HCT116 (cell line): ENCODE data around the gene SRRM2. TPM values are rescaled to one million over a fixed set of nuclear protein-coding genes. Genes with fewer than 3 reads are reported as not detected.

Source experiments
- ATAC-seq: fragments of 200-7000 bp; cut with Tn5 transposase; 2 replicates; pipeline ENCODE4 v1.9.1; 2020; ENCODE audit warnings: mild to moderate bottlenecking, moderate library complexity
- BruUV-seq: library from RNA; stranded (reverse); fragments of 400-500 nt; replicated peaks from 2 replicates; lab custom pipeline; 2021; lab: Mats Ljungman, UMichigan
- CTCF ChIA-PET: fragments of 300-600 bp; sonication (Branson Sonifier 250); formaldehyde crosslinking; loops from one replicate; lab custom pipeline; 2021; ENCODE audit warnings: antibody characterized with exemption; lab: Charles Lee
- POLR2A ChIA-PET: fragments of 300-600, 350-600 bp; sonication (Branson Sonifier 250); formaldehyde crosslinking; loops from one replicate; lab custom pipeline; 2021; ENCODE audit warnings: antibody characterized with exemption; lab: Charles Lee
- RAD21 ChIA-PET, 2 experiments: fragments of 300-600 bp; sonication (Branson Sonifier 250); formaldehyde crosslinking; loops; one replicate each; lab custom pipeline; 2023; ENCODE audit warnings: low total read pairs in 2 of 2; ENCODE audit not compliant: uncharacterized antibody in 2 of 2, unreplicated experiment in 2 of 2, low non-redundant PET in 1 of 2; lab: Charles Lee
- DNase-seq: peaks from one replicate; pipeline ENCODE4 v3.0.0-alpha.2; 2010; ENCODE audit warnings: low read depth, low spot score
- H2AFZ ChIP-seq: fragments of 200-600 bp; shearing (Covaris generic), sonication (generic); 2 replicates; pipeline ENCODE4 v1.6.1; 2017; ENCODE audit warnings: low read depth, mixed run types, mixed read lengths, antibody characterized with exemption, low read length; ENCODE audit not compliant: poor library complexity, severe bottlenecking
- H3K27ac ChIP-seq: 2 replicates; pipeline ENCODE4 v1.5.1; 2012; ENCODE audit warnings: low read depth, low read length
- H3K27me3 ChIP-seq: fragments of 200-600 bp; sonication (generic); 2 replicates; pipeline ENCODE4 v1.6.1; 2016; ENCODE audit warnings: mixed run types, low read length, mixed read lengths; ENCODE audit not compliant: insufficient read depth
- H3K36me3 ChIP-seq, 2 experiments: fragments of 200-500 bp in 1 of 2; fragments of 200-600 bp in 1 of 2; sonication (Bioruptor generic) in 1 of 2; sonication (generic) in 1 of 2; 2 replicates each; pipeline versions ENCODE4 v1.5.1 to v1.6.1; 2014 to 2016; ENCODE audit warnings: low read length in 2 of 2, inconsistent platforms in 1 of 2, mixed read lengths in 1 of 2, mixed run types in 1 of 2; ENCODE audit not compliant: insufficient read depth in 2 of 2, control insufficient read depth in 1 of 2
- H3K4me1 ChIP-seq, 2 experiments: fragments of 200-600 bp in 1 of 2; sonication (generic) in 1 of 2; 2 replicates each; pipeline versions ENCODE4 v1.5.1 to v1.6.1; 2012 to 2017; ENCODE audit warnings: low read length in 2 of 2, inconsistent platforms in 1 of 2, mild to moderate bottlenecking in 1 of 2, mixed read lengths in 1 of 2, mixed run types in 1 of 2, moderate library complexity in 1 of 2; ENCODE audit not compliant: insufficient read depth in 2 of 2, control insufficient read depth in 1 of 2
- H3K4me2 ChIP-seq: fragments of 200-600 bp; sonication (generic); 2 replicates; pipeline ENCODE4 v1.6.1; 2017; ENCODE audit warnings: mixed run types, low read length, mixed read lengths
- H3K4me3 ChIP-seq, 2 experiments: fragments of 200-600 bp in 1 of 2; sonication (generic) in 1 of 2; replicated peaks in 1 of 2; 2 replicates each; pipeline ENCODE4 v1.5.1; 2011 to 2016; ENCODE audit warnings: low read length in 2 of 2, control low read depth in 1 of 2, low read depth in 1 of 2, mild to moderate bottlenecking in 1 of 2, mixed read lengths in 1 of 2, mixed run types in 1 of 2
- H3K79me2 ChIP-seq: fragments of 200-600 bp; sonication (generic); 2 replicates; pipeline ENCODE4 v1.6.1; 2017; ENCODE audit warnings: mild to moderate bottlenecking, mixed run types, low read length, moderate library complexity, mixed read lengths; ENCODE audit not compliant: insufficient read depth
- H3K9ac ChIP-seq: fragments of 200-600 bp; sonication (generic); 2 replicates; pipeline ENCODE4 v1.6.1; 2016; ENCODE audit warnings: low read length, mixed read lengths
- H3K9me2 ChIP-seq: fragments of 200-600 bp; sonication (generic), shearing (Covaris generic); 2 replicates; pipeline ENCODE4 v1.6.1; 2017; ENCODE audit warnings: mixed run types, mild to moderate bottlenecking, moderate library complexity; ENCODE audit not compliant: insufficient read depth
- H3K9me3 ChIP-seq, 2 experiments: fragments of 200-500 bp in 1 of 2; fragments of 200-600 bp in 1 of 2; sonication (Bioruptor generic) in 1 of 2; sonication (generic) in 1 of 2; 2 replicates each; pipeline ENCODE4 v1.6.1; 2014 to 2017; ENCODE audit warnings: low read length in 2 of 2, mixed read lengths in 2 of 2, inconsistent platforms in 1 of 2, low read depth in 1 of 2, mild to moderate bottlenecking in 1 of 2, mixed run types in 1 of 2, moderate library complexity in 1 of 2; ENCODE audit not compliant: control insufficient read depth in 1 of 2, insufficient read depth in 1 of 2
- H4K20me1 ChIP-seq: fragments of 200-600 bp; sonication (generic), shearing (Covaris generic); 2 replicates; pipeline ENCODE4 v1.6.1; 2017; ENCODE audit warnings: mixed run types, mild to moderate bottlenecking, moderate library complexity; ENCODE audit not compliant: insufficient read depth
- ATF3 ChIP-seq: IDR thresholded peaks from 2 replicates; pipeline ENCODE4 v1.6.1; 2012
- CBX3 ChIP-seq: IDR thresholded peaks from 2 replicates; pipeline ENCODE4 v1.6.1; 2012; ENCODE audit warnings: low read depth
- EGR1 ChIP-seq: IDR thresholded peaks from 2 replicates; pipeline ENCODE4 v1.6.1; 2012; ENCODE audit warnings: low read depth
- ELF1 ChIP-seq: IDR thresholded peaks from 2 replicates; pipeline ENCODE4 v1.6.1; 2012; ENCODE audit warnings: low read depth, borderline replicate concordance
- FOSL1 ChIP-seq: IDR thresholded peaks from 2 replicates; pipeline ENCODE4 v1.6.1; 2012; ENCODE audit warnings: low read depth
- SIN3A ChIP-seq: IDR thresholded peaks from 2 replicates; pipeline ENCODE4 v1.6.1; 2012; ENCODE audit warnings: low read depth
- ZBTB33 ChIP-seq: IDR thresholded peaks from 2 replicates; pipeline ENCODE4 v1.6.1; 2011; ENCODE audit warnings: mild to moderate bottlenecking, low read length, moderate library complexity; ENCODE audit not compliant: insufficient replicate concordance; ENCODE audit errors: extremely low read depth
- ZFX ChIP-seq: fragments of 450-650 bp; IDR thresholded peaks from 2 replicates; pipeline ENCODE4 v1.6.1; 2017
- intact Hi-C: fragments of 100-400 bp; cut with micrococcal nuclease; formaldehyde crosslinking; loops from 2 replicates; pipeline ENCODE4 v1.10.0; 2022
- total RNA-seq: library from RNA; stranded (reverse); gene quantifications from one replicate; pipeline ENCODE4 v1.2.1, GENCODE V29; 2021; ENCODE audit not compliant: unreplicated experiment

Gene SRRM2
- total RNA-seq, 1 experiment from 2014 or later, result 541 TPM

GRCh38 chr16:2742323-2743006 lies 10.0 kb upstream of the SRRM2 start:
- no peaks in the 10 kb centered on the region for H3K79me2 ChIP-seq
- H3K4me2 ChIP-seq, result no peak overlapping the region
- no peak overlapping the region for H2AFZ ChIP-seq
- H3K27me3 ChIP-seq, result no peaks in the 10 kb centered on the region
- POLR2A ChIA-PET, result interaction anchor here (0.7 kb wide), 1 partner anchor 36 kb away, joined by 5 read pairs; no protein-coding TSS in a partner anchor
- no peak overlapping the region for H3K4me3 ChIP-seq
- CTCF ChIA-PET, result no interaction called here
- intact Hi-C loops, result no loop called here
- no peak for TF ChIP-seq EGR1
- no peak for TF ChIP-seq FOSL1
- TF ChIP-seq ZFX, result no peak
- TF ChIP-seq ATF3, result no peak
- TF ChIP-seq CBX3, result no peak
- no peak for TF ChIP-seq SIN3A
- TF ChIP-seq ELF1, result no peak
- TF ChIP-seq, all 23 proteins: peak for 0
- ATAC-seq (no peak), DNase-seq (no peak)
- Histone ChIP-seq H3K4me1 (peaks cover 0 to 8% of the 10 kb centered on the region in 2 experiments; a peak in 2 of 4 replicates), H3K36me3 (no peaks in the 10 kb centered on the region), H4K20me1 (no peaks in the 10 kb centered on the region), H3K9me2 (no peaks in the 10 kb centered on the region), H3K27ac (no peak overlapping the region), H3K9ac (no peak overlapping the region), H3K9me3 (no peaks in the 10 kb centered on the region)
- RAD21 ChIA-PET, result no interaction called here
- no TSS peak for BruUV-seq

GRCh38 chr16:2743007-2743810 lies 9.2 kb upstream of the SRRM2 start:
- Histone ChIP-seq H3K27ac (no peak overlapping the region), H3K9ac (no peak overlapping the region), H3K36me3 (no peaks in the 10 kb centered on the region), H3K9me3 (no peaks in the 10 kb centered on the region), H3K27me3 (no peaks in the 10 kb centered on the region), H3K4me2 (no peak overlapping the region), H3K79me2 (no peaks in the 10 kb centered on the region), H3K9me2 (no peaks in the 10 kb centered on the region), H4K20me1 (no peaks in the 10 kb centered on the region), H3K4me3 (no peak overlapping the region), H2AFZ (no peak overlapping the region), H3K4me1 (peaks cover 0 to 8% of the 10 kb centered on the region in 2 experiments; a peak in 2 of 4 replicates)
- TF ChIP-seq ELF1, result no peak
- no peak for TF ChIP-seq FOSL1
- no peak for TF ChIP-seq ZBTB33
- ChIA-PET CTCF (no interaction called here), RAD21 (no interaction called here), POLR2A (no interaction called here)
- no TSS peak for BruUV-seq
- intact Hi-C loops, result no loop called here
- no peak for ATAC-seq
- DNase-seq, result no peak
